GM20431 (cell line): Measurements from ENCODE around the gene LHX3.
"Not testable (repeated sequence)": the region's sequence is repeated elsewhere in the genome, so short reads cannot be mapped to it uniquely, and the experiment has no call there.

Experiments used
- in situ Hi-C: fragments of 300-500 bp; cut with MseI, MboI; formaldehyde crosslinking; loops from one replicate; pipeline ENCODE4 v1.15.0; 2020; ENCODE audit warnings: low sequenced_read_pairs; ENCODE audit not compliant: unreplicated experiment

Gene LHX3

DNA sequence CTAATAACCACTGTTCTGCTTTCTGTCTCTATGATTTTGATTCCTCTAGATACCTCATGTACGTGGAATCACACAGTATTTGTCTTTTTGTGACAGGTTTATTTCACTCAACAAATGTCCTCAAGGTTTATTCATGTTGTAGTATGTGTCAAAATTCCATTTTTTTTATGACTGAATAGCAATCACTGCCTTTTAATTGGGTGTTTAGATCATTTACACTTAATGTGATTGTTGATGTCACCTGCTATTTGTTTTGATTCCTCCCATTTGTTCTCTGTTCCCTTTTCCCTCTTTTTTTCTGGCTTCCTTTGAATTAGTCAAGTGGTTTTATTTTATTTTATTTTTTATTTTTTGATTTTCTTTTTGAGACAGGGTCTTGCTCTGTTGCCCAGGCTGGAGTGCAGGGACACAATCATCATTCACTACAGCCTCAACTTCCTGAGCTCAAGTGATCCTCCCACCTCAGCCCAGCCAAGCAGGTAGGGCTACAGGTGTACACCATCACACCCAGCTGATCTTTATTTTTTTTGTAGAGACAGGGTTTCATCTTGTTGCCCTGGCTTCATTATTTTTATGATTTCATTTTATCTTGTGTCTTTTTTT is 41.6 kb downstream of the LHX3 start:
- in situ Hi-C loops = no loop called here

DNA sequence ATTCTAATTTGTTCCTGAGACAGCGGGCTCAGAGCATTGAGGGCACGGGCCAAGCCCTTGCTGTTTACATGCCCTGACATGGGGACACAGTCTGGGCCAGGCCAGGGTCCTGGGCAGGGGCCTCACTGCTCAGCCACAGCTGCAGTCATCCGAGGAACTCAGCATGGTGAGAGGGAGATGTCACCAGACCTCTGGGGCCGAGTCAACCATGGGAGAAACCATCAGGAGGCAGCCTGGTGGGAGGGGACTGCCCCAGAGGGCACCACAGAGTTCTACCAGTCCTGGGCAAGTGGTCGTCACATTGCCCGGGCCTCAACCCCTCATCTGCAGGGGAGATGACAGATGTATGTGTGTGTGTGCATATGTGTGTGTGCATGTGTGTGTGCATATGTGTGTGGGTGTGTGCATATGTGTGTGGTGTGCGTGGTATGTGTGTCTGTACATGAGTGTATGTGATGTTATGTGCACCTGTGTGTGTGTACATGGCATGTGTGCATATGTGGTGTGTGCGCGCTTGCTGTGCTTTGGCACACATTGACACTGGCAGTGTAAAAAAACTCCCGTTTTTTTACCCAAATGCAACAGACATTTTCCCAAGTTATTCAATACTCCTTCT is 43.8 kb downstream of the LHX3 start:
- in situ Hi-C loops = no loop called here

DNA sequence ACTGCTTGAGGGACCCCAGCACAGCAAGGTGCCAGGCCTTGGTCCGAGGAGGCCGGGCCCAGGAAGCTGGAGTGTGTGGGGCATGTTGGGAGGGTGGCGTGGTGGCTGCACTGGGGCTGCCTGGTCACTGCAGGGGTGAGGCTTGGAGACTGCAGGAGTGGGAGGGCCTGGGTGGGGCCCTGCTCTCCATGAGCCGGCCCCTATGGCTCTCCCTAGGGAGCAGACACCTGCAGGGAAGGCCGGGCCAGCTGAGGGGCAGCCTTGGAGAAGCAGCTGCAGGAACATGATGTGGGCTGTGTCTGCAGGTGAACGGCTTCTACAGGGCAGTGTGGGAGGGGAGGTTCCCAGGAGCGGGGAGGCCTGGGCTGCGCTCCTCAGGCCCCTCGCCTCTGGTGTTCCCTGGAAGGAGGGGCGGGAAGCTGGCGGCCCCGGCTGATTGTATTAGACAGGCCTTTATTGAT is 44.5 kb downstream of the LHX3 start:
- in situ Hi-C loops = no loop called here

DNA sequence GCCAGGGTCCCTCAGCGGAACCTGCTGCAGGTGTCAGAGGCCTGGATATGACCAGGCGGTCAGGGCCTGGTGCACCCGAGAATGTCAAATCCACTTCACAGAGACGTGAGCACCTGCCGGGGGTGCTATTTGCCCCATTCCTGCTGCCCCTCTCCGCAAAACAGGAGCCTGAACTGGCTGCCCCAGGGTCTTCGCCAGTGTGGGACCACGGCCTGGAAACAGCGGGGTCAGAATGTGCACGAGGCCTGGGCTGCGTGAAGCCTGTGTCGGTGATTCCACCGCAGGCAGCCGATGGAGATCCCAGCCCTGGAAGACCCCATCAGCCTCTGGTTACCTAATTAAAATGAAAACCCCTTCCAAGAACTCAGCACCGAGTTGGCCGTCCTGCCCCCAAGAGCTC is 45.1 kb downstream of the LHX3 start:
- in situ Hi-C loops = no loop called here

DNA sequence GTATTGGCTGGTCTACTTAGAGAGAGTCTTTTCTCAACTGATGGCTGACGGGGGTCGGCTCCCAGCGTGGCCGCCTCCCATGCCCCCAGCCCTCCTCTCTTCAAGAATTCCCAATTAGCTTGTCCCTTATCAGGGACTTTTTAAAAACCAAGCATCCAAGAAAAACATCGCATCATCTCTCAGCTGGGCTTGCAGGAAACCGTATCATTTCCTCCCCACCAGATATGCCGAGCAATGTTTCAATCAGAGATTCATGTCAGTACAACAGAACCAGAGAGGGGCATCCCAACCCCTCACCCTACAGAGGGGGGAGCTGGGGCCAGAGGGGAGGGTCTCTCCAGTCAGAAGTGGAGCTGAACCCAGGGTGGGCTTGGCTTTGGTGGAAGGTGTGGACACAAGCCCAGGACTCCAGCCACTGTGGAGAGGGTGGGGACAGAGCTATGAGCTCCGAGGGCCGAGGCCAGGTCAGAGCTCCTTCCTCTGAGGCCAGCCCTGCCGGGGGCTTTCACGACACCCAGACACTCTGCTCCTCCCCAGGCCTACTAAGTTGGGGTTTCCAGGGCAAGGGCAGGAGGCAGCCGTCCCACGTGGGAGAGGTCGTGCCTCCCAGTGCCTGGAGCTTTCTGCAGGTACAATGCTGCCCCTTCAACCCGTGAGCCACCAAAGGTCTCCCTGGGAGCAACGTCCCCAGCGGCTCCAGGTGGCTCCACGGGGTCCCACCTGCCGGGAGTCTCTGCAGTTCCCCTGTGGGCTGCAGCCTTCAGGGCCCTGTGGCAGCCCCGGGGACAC is 47.3 kb downstream of the LHX3 start:
- in situ Hi-C loops = no loop called here

DNA sequence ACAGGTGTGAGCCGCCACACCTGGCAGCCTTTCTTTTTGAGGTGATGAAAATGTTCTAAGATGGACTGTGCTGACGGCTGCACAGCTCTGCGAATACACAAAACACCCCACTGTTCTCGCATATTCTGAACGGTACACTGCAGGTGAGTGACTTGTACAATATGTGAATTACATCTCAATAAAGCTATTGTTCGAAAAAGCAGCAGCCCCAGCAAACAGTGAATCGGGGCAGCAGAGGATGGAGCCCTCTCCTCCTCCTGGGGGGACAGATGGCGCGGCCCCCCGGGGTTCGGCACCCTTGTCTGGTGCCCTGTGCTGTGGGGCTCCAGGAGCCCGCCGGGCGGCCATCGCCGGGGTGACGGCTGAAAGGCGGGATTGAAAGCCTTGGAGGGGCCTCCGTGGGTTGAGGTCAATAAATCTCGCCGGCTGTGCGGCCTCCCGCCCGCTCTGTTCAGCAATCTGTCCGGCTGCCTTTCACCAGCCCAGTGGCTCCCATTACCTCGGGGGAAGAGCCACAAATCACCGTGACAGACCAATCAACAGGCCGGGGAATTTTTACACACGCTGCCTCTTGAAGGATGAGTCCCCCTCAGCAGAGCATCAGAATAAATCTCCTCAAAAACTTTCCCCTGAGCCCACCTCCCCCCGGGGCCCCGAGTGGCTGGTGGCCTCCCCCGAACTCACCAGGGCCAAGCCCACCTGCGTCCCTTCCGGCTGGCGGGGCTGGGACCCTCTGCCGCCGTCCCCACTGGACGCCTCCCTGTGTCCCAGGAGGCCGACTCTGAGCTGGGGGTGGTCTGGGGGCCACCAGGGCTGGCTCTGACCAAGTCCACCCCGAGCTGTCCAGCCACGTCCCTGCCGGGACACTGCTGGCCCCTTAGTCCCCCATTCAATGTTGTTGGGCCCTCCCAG is 48.5 kb downstream of the LHX3 start:
- in situ Hi-C loops = no loop called here

DNA sequence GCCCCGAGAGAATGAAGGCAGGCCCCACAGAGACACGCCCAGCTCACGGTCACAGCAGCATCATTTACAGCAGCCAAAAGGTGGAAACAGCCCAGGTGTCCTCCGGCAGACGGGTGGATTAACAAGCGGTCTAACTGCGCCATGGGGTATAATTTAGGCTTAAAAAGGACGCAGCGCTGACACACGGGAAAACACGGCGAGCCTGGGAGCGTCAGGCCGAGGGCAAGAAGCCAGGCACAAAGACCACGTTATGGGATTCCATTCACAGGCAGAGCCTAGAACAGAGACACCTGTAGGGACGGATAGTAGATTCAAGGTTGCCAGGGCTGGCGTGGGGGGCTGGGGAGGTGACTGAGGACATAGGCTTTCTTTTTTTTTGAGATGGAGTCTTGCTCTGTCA is 49.4 kb downstream of the LHX3 start:
- in situ Hi-C loops = no loop called here

DNA sequence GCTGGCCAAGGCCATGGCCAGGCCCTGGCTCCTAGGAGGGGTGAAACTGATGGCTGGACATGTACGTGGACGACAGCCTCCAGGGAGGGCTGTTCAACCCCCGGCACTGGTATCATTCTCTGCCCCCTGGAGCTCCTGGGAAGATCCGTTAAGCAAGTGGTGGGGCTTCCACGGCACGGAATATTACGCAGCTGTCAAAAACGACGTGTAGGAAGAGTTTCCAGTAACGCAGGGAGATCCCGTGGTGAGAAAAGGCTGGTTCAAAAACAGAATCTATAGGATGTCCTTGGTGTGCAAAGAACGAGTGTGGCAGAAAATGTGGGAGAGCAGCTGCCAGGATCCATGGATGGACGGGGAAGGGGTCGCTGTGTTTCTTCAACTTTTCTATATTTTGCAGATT is 50.0 kb downstream of the LHX3 start:
- in situ Hi-C loops = no loop called here

DNA sequence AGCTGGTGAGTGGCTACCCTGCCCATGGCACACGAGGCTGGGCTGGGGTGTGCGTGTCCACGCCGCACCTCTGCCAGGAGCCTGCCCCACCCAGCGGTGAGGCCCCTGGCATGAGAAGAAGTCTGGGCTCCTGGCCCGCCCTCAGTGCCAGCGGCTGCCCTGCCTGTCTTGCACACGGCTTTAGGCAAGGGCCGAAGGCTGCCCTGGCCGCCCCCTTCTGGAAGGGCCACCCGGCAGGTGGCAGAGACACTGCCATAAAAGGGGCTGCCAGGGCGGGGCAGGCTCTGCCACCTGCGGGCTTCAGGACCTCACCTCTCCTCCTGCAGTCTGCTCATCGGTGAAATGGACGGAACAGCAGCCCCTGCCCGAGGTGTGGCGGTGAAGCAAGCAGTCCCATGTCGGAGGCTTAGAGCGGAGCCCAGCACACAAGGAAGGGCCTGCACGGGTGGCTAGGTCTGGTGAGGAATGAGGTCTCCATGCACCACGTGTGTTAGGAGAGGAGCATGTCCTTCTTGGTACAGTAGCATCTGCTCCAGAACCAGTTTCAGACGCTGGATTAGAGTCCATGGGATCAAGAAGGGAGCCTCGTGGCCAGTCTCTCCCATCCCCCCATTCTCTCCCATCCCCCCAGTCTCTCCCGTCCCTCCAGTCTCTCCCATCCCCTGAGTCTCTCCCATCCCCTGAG is 51.4 kb downstream of the LHX3 start:
- in situ Hi-C loops = no loop called here

DNA sequence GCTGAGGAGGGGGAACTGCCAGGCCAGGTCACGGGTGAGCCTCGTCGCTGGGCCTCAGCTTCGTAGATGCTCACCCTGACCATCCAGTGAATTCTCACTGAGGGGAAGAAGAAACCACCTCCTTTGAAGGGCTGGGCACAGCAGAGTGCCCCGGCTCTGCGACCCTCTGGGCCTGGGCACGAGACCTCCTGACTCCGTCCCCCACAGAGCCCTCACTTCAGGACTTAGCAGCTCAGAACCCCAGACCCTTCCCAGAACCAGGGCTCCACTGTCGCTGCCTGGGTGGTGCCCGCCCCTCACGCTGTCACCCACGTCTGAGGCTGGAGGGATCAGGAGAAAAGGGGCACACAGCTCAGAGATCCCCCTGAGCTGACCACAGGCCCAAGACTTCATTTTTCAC is 52.0 kb downstream of the LHX3 start:
- in situ Hi-C loops = no loop called here

DNA sequence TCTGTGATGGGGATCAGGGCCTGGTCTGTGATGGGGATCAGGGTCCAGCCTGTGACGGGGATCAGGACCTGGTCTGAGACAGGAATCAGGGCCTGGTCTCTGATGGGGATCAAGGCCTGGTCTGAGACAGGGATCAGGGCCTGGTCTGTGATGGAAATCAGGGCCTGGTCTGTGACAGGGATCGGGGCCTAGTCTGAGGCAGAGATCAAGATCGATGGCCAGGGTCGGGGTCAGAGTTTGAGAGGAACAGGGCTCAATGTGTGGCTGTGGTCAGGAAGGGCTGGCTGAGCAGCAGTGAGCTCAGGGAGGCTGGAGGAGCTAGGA is 52.4 kb downstream of the LHX3 start:
- in situ Hi-C loops = no loop called here

DNA sequence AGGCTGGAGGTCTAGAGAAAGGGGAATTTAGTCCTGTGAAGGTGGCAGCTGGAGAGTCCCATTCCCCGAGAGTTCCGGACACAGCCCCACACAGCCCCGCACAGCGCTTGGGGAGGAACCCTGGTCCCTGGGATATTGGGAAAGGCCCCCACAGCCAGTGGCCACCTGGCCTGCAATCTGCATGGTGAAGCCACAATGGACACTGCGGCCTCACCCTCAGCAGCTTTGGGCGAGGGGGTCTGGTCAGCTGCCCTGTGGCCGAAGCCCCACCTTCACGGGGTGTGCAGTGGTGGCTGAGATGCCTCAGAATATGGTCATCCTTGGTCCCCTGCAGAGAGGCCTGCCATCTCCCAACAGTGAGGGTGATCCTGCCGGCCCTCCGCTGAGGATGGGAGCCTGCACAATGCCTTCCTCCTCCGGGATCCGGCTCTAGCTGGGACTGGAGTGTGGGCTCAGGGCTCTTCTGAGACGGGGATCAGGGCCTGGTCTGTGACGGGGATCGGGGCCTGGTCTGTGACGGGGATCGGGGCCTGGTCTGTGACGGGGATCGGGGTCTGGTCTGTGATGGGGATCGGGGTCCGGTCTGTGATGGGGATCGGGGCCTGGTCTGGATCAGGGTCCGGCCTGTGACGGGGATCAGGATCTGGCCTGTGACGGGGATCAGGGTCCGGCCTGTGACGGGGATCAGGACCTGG is 52.9 kb downstream of the LHX3 start:
- in situ Hi-C loops = no loop called here

DNA sequence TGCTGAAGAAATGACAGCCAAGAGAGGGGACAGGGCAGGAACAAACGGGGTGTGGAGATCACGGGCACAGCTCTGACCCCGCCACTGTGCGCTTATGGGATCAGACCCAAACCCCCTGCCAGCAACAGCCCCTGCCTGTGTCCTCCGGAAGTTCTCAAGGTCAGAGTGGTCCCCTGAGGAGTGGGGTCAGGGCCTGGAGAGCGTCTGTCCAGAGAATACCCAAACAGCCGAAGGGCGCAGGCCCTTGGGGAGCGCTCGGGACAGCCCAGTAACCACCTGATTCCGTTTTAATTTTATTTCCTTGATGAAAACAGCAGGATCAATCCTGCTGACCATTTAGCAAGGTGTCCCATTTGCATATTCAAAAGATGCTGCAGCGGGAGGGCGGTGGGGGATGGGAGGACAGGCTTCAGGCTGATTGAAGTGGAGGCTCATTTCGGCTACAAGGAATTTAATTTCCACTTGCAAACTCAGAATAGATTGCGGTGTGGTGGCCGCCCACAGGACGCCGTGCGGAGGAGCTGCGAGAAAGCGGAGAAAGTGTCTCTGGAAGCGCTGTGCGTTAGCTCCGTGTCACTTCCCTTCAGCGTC is 53.6 kb downstream of the LHX3 start:
- in situ Hi-C loops = no loop called here

DNA sequence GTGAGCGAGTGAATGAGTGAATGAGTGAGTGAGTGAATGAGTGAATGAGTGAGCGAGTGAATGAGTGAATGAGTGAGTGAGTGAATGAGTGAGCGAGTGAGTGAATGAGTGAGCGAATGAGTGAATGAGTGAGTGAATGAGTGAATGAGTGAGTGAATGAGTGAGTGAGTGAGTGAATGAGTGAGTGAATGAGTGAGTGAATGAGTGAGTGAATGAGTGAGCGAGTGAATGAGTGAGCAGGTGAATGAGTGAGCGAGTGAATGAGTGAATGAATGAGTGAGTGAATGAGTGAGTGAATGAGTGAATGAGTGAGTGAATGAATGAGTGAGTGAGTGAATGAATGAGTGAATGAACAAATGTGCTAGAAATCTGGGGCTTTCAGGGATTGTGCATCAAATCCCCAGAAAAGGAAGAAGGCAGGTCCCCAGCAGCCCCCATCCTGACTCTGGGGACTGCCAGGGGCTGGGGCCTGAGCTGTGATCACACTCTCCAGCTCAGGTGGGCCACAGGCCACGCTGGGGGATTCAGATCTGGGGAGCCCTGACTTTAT is 54.2 kb downstream of the LHX3 start:
- in situ Hi-C loops = not testable (repeated sequence)

DNA sequence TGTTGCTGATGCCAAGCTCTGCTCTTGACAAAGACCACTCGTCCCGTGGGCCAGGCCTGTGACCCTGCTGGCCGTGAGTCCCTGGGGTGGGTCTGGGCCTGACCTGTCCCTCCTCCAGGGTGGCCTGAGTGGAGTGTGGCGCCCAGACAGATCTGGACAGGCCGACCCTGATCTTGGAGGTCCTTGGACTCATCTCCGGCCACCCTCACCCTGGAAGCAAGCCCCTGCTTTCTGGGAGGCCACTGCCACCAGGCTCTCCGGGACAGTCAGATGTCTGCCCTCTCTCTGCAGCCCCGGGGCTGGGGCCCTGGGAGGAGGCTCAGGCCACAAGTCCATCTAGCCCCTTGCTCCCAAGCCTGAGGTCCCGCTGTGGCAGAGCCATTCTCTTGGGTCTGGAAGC is 55.1 kb downstream of the LHX3 start:
- in situ Hi-C loops = no loop called here

DNA sequence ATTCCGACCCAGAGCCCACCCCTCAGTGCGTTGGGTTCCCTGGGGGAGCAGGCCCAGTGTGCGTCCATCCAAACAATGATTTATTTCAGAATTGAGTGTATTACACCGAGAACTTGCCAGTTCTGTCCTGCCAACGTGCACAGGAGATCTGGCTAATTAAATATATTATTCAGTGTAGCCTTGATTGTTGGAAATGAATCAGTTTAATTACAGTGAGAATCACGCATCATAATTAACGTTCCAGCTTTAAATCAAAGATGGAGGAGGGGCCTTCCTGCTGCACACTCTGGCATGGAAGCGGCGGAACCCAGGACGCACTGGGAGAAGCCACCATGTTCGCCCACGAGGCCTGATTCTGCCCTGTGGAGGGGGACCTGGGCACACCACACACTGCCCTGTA is 55.6 kb downstream of the LHX3 start:
- in situ Hi-C loops = no loop called here

DNA sequence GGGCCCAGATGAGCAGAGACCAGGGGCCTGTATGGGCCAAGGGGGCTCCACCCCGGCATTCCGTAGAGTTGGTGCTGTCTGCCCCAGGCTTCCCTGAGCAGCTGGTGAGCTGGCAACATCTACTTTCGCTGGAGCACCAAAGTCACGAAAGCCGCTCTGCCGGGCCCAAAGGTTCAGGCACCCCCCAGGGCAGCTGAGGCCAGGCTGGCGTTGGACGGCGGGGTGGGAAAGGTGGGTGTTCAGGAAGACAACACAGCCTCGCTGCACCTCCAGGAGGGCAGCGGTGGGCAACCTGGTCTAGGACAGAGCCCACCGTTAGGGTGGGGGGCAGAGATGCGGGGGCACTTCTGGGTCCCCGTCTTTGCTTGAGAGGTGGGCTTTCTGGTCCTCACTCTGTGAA is 56.2 kb downstream of the LHX3 start:
- in situ Hi-C loops = no loop called here

DNA sequence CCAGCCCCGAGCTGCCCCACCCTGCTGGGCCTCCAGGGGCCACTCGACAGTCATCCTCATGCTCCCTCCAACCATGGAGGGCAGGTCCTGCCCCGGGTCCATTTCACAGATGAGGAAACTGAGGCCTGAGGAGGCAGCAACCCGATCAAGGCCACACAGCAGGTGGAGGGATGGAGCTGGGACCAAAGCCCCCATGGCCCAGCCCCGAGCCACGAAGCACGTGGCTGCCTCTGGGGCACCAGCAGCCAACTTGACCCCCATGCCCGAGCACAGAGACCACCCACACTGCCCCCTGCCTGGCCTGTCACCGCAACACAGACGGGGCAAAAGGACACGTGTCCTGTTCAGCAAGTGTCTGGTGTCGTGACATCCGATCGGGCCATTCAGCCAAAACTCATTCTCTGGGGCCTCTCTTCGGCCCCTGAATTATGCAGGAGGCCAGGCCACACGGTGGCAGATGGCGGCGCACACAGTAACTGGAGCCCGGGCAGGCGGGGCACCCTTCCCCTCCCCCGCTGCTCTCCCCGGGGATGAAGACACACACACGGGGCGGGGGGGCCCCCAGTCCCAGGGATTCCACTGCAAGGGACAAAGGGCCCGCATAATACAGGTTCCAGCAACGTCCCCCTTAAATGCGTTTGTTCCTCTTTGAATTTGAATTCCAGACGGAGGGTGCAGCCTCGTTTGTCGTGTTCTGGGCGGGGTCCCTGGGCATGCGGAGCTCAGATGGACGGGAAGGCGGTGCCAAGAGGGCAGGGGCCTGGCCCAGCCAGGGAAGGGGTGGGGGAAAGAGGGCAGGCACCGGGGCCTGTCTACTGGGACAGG is 56.8 kb downstream of the LHX3 start:
- in situ Hi-C loops = no loop called here
